ENCODE measurements around the gene FOXD1.
"Not testable (repeated sequence)": the region's sequence is repeated elsewhere in the genome, so short reads cannot be mapped to it uniquely, and the experiment has no call there.

FOXD1 gene

DNA sequence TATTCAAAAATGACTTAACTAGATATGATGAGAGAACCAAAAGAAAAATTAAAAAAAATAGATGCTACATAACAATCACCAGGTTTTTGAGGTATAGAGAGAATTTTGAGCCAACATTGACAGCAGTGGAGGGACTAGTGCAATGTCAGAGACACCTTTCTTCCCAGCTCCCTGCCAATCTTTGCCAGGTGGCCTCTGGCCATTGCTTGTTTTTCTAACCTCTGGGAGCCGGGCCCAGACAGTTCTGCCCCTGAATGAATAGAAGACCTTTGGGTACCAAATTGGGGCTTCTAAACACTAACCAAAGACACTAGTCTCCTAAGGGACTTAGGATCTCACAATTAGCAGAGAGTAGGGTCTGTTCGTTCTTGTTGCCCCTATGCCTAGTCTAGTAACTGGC, 33.4 kb downstream of the FOXD1 start:
- no peak for DNase-seq (ENCODE audit: low read depth)

DNA sequence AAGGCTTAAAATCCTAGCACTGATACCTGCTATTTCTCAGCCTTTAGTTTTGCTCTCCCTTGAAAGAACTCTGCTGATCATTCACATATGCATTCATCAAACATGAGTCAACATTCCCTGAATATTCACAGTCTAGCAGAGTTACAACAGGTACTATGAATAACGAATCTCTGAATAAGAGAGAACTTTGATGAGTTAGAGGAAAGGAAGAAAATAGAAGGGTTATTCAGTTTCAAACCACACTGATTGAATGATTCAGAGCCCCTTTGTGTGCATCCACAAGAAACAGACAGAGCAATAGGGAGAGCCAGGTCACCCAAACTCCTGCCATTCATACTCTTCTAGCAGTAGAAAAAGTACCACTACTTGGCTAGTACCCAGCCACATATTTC, 36.0 kb downstream of the FOXD1 start:
- no peak for DNase-seq (ENCODE audit: low read depth)

DNA sequence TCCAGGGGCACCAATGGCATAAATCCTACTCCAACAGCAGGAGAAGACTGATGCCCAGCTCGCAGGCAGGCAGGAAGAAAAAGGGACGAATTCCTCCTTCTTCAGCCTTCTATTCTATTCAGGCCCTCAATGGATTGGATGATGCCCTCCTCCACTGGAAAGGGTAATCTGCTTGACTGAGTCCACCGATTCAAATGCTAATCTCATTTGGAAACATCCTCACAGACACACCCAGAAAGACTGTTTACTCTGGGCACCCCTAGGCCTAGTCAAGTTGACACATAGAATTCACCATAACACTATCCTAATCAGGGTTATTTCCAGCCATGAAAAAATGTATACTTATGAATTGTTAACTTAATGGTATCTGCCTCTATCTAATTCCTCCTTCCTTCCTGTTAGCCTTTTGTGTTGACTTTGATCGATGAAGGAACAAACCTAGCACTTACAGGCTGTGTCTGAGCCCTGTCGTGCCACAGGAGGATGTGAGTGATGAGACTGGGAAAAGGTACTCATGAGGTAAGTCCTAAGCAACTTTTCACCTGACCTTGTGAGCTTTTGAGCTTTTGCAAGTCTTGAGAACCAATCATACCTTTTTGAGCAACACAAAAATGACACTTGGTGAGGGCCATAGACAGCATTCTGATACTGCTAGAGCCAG, 36.5 kb downstream of the FOXD1 start:
- DNase-seq (ENCODE audit: low read depth), result no peak

DNA sequence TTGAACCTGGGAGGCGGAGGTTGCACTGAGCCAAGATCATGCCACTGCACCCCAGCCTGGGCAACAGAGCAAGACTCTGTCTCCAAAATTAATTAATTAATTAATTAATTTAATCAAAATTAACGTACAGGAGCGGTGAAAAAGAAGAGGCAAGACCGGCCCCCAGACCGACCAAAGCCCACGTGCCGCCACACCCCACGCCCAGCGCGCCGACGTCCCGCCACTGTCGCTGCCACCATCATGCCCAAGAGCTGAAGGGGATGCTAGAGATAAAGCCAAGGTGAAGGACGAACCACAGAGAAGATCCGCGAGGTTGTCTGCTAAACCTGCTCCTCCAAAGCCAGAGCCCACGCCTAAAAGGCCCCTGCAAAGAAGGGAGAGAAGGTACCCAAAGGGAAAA, 38.6 kb downstream of the FOXD1 start:
- not testable (repeated sequence) for DNase-seq (ENCODE audit: low read depth)

DNA sequence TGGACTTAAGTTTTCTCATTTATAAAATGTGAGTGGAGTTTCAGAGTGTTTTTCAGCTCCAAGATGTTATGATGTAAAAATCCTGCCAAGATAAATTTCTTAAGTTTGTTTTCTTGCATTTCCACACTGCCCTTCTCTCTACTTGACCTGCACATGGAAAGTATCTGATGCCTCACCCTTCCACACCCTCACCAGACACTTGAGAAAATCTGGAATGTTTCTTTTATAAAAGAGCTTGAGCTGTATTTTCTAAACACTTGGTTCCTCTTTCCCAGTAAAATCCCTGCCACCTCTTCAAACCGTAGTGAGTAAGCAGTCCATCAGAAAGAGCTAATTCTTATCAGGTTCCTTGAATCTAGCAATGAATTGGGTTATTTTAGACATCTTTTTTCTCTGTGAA, 42.9 kb downstream of the FOXD1 start:
- no peak for DNase-seq (ENCODE audit: low read depth)

DNA sequence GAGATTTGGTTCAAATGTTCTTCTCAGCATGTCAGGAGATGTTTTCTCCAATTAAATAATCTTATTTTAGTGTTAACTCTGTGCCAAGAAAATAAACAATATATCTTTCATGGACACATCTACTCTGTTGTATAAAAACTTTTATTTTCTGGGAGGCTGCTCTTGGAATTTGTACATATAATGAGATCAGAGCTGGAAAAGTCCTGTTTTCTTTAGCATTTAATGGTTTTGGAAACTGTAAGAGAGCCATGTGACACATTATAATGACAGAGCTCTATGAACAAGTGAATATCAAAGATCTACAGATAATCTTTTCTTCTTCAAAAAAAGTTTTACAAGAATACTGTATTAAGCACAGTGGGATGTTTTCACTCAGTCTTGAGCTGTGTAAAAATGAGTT, 48.8 kb downstream of the FOXD1 start:
- DNase-seq (ENCODE audit: low read depth), result no peak

All from non-pigmented ciliary epithelial cell (primary cell).